ENCODE data around the gene SPDYC.

The SPDYC gene

DNA sequence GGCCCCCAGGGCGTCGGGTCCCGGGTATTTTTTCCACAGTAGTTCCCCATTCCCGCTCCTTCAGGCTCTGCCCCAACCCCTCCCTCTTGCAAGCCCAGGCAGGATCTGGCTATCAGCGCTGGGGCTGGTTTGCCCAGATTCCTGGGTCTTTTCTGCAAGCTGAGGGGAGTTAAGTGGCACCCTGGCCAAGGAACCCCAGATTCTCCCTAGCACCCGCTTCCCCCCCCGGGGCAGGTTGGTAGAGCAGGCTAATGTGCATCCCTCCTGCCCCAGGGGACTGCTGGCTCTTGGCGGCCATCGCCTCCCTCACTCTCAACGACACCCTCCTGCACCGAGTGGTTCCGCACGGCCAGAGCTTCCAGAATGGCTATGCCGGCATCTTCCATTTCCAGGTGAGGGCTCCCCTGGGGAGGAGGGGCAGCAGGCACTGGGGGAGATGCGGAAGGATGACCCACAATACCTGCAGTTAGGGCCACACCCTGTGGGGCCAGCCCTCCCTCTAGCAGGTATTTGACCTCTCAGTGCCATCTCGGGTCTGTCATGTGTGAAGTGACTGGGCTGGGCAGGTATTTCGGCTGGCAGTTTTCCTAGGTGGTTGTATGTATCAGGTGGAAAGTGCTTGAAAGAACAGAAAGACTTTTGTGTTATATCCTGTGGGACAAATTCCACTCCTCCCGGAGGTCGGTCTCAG is 13.3 kb downstream of the SPDYC start:
- TF ChIP-seq POLR2AphosphoS5 (IDR thresholded peaks at IDR 0.05; ENCODE audit: low read depth, low read length) (no peak), FOXP2 (optimal IDR thresholded peaks at IDR 0.05; ENCODE audit: borderline replicate concordance, extremely low read depth, extremely low read length, insufficient read depth) (no peak), SIN3A (IDR thresholded peaks at IDR 0.05; ENCODE audit: borderline replicate concordance, insufficient read depth, low read length) (no peak), TAF1 (IDR thresholded peaks at IDR 0.05; ENCODE audit: borderline replicate concordance, insufficient read depth, low read length) (no peak)
- TF ChIP-seq, protein P1, sequence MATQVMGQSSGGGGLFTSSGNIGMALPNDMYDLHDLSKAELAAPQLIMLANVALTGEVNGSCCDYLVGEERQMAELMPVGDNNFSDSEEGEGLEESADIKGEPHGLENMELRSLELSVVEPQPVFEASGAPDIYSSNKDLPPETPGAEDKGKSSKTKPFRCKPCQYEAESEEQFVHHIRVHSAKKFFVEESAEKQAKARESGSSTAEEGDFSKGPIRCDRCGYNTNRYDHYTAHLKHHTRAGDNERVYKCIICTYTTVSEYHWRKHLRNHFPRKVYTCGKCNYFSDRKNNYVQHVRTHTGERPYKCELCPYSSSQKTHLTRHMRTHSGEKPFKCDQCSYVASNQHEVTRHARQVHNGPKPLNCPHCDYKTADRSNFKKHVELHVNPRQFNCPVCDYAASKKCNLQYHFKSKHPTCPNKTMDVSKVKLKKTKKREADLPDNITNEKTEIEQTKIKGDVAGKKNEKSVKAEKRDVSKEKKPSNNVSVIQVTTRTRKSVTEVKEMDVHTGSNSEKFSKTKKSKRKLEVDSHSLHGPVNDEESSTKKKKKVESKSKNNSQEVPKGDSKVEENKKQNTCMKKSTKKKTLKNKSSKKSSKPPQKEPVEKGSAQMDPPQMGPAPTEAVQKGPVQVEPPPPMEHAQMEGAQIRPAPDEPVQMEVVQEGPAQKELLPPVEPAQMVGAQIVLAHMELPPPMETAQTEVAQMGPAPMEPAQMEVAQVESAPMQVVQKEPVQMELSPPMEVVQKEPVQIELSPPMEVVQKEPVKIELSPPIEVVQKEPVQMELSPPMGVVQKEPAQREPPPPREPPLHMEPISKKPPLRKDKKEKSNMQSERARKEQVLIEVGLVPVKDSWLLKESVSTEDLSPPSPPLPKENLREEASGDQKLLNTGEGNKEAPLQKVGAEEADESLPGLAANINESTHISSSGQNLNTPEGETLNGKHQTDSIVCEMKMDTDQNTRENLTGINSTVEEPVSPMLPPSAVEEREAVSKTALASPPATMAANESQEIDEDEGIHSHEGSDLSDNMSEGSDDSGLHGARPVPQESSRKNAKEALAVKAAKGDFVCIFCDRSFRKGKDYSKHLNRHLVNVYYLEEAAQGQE (IDR thresholded peaks at IDR 0.05; ENCODE audit: insufficient read depth in 1 of 2, low read depth in 2 of 2, low read length in 2 of 2): no peak

GRCh38 chr11:65184146-65184545 is 14.1 kb downstream of the SPDYC start:
- TF ChIP-seq POLR2AphosphoS5 (IDR thresholded peaks at IDR 0.05; ENCODE audit: low read depth, low read length) (no peak), FOXP2 (optimal IDR thresholded peaks at IDR 0.05; ENCODE audit: borderline replicate concordance, extremely low read depth, extremely low read length, insufficient read depth) (no peak), TAF1 (IDR thresholded peaks at IDR 0.05; ENCODE audit: borderline replicate concordance, insufficient read depth, low read length) (no peak), SIN3A (IDR thresholded peaks at IDR 0.05; ENCODE audit: borderline replicate concordance, insufficient read depth, low read length) (no peak)
- TF ChIP-seq, protein P1 (IDR thresholded peaks at IDR 0.05; ENCODE audit: insufficient read depth in 1 of 2, low read depth in 2 of 2, low read length in 2 of 2): no peak

GRCh38 chr11:65185171-65185570 is 15.1 kb downstream of the SPDYC start:
- TF ChIP-seq, protein P1 (IDR thresholded peaks at IDR 0.05; ENCODE audit: insufficient read depth in 1 of 2, low read depth in 2 of 2, low read length in 2 of 2): no peak
- no peak for TF ChIP-seq TAF1 (IDR thresholded peaks at IDR 0.05; ENCODE audit: borderline replicate concordance, insufficient read depth, low read length)
- TF ChIP-seq SIN3A (IDR thresholded peaks at IDR 0.05; ENCODE audit: borderline replicate concordance, insufficient read depth, low read length): no peak
- no peak for TF ChIP-seq FOXP2 (optimal IDR thresholded peaks at IDR 0.05; ENCODE audit: borderline replicate concordance, extremely low read depth, extremely low read length, insufficient read depth)
- no peak for TF ChIP-seq POLR2AphosphoS5 (IDR thresholded peaks at IDR 0.05; ENCODE audit: low read depth, low read length)

DNA sequence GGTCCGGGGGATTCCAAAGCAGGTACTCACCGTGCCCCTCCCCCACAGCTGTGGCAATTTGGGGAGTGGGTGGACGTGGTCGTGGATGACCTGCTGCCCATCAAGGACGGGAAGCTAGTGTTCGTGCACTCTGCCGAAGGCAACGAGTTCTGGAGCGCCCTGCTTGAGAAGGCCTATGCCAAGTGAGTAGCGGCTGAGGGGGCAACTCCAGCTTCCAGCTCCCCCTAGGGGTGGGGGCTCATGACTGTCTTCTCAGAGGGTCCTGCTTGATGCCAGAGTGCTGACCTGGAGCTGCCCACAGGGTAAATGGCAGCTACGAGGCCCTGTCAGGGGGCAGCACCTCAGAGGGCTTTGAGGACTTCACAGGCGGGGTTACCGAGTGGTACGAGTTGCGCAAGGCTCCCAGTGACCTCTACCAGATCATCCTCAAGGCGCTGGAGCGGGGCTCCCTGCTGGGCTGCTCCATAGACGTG is 15.9 kb downstream of the SPDYC start:
- TF ChIP-seq SIN3A (IDR thresholded peaks at IDR 0.05; ENCODE audit: borderline replicate concordance, insufficient read depth, low read length) (no peak), TAF1 (IDR thresholded peaks at IDR 0.05; ENCODE audit: borderline replicate concordance, insufficient read depth, low read length) (no peak), FOXP2 (optimal IDR thresholded peaks at IDR 0.05; ENCODE audit: borderline replicate concordance, extremely low read depth, extremely low read length, insufficient read depth) (no peak), POLR2AphosphoS5 (IDR thresholded peaks at IDR 0.05; ENCODE audit: low read depth, low read length) (no peak)
- TF ChIP-seq, protein P1 (IDR thresholded peaks at IDR 0.05; ENCODE audit: insufficient read depth in 1 of 2, low read depth in 2 of 2, low read length in 2 of 2): no peak

All from PFSK-1 (cell line).